Adrenal gland (tissue), 12 donors: Measurements from ENCODE around the gene GALE. TPM values are rescaled to one million over a fixed set of nuclear protein-coding genes. Genes with fewer than 3 reads are reported as not detected.

Experiments used
- DNase-seq, 7 donors: peaks; one replicate each; pipeline ENCODE4 v3.0.0-alpha.2; 2019 to 2020
- H3K27ac ChIP-seq, 5 donors: fragments of 200-600 bp; sonication (generic) in 4 of 5; 1 replicate in 3 of 5; 2 replicates in 2 of 5; pipeline versions ENCODE4 v1.5.1 to v1.8.0; 2016 to 2020; ENCODE audit warnings: mild to moderate bottlenecking in 1 of 5
- H3K27me3 ChIP-seq: fragments of 200-600 bp; 2 replicates; pipeline ENCODE4 v1.8.0; 2021
- H3K36me3 ChIP-seq, 2 donors: fragments of 200-600 bp; replicated peaks in 1 of 2; 1 replicate in 1 of 2; 2 replicates in 1 of 2; pipeline versions ENCODE4 v1.5.1 to v1.8.0; 2018 to 2022
- H3K4me1 ChIP-seq, 2 donors: fragments of 200-600 bp; replicated peaks in 1 of 2; 1 replicate in 1 of 2; 2 replicates in 1 of 2; pipeline versions ENCODE4 v1.5.1 to v1.8.0; 2018 to 2021
- H3K4me3 ChIP-seq, 4 donors: fragments of 200-600 bp; sonication (generic) in 3 of 4; one replicate each; pipeline ENCODE4 v1.5.1; 2016 to 2018
- H3K9me3 ChIP-seq, 3 donors: fragments of 200-600 bp; sonication (generic) in 1 of 3; replicated peaks in 1 of 3; 1 replicate in 2 of 3; 2 replicates in 1 of 3; pipeline versions ENCODE4 v1.5.1 to v1.8.0; 2016 to 2021
- CTCF ChIP-seq, 6 experiments: fragments of 450-650 bp in 4 of 6; fragments of 200-600 bp in 2 of 6; sonication (generic) in 1 of 6; IDR thresholded peaks; 1 replicate in 5 of 6; 2 replicates in 1 of 6; pipeline versions ENCODE4 v1.5.1 to v1.8.0; 2016 to 2021; ENCODE audit warnings: antibody characterized with exemption in 6 of 6, mild to moderate bottlenecking in 2 of 6, moderate library complexity in 1 of 6
- POLR2A ChIP-seq, 2 donors: fragments of 450-650 bp; IDR thresholded peaks; one replicate each; pipeline ENCODE4 v1.6.1; 2017; ENCODE audit warnings: antibody characterized with exemption in 2 of 2, mild to moderate bottlenecking in 2 of 2, moderate library complexity in 1 of 2
- WGBS, 4 donors: extraction: QIAGEN DNeasy Blood & Tissue Kit in 2 of 4; methylation state at CpG; one replicate each; pipeline versions ENCODE4 v1.1.5 to v1.1.7; 2013 to 2017; 5-methylcytosine and 5-hydroxymethylcytosine counted together
- intact Hi-C, 2 donors: fragments of 100-400 bp; cut with DNase I; formaldehyde crosslinking; loops; one replicate each; pipeline versions ENCODE4 v1.14.1 to v1.15.0; 2022 to 2023
- polyA plus RNA-seq, 3 donors: library from polyadenylated mRNA; stranded (reverse); fragments of 200-250 nt in 2 of 3; fragments of 350-450 nt in 1 of 3; fragmentation: Illumina TruSeq in 1 of 3; extraction: RNeasy Lipid Tissue Mini Kit (QIAGEN cat#74804) in 1 of 3; gene quantifications; one replicate each; pipeline ENCODE4 v1.2.3, GENCODE V29; 2013 to 2014
- total RNA-seq, 9 donors: library from RNA; depleted of rRNA in 4 of 9; stranded (reverse); fragments of >200 nt in 4 of 9; fragments of 120-200 nt in 1 of 9; fragmentation: NEBNext Ultra II Directional in 1 of 9; extraction: Animal tissue kit (Norgen Biotek cat#: 25700) in 1 of 9; gene quantifications; one replicate each; pipeline versions ENCODE4 v1.1.0 to v1.2.4, GENCODE V29; 2013 to 2023
- donor health status: healthy with polysubstance abuse.
- donor health status: Bipolar disorder and iron deficiency.
- donor health status: DM: yes; HTN: yes; CAD: no.
- donor health status: DM: no; HTN: no; CAD: no.
- donor health status: DM: no; HTN: no; CAD: no.
- donor health status: DM: yes; HTN: yes; CAD: no.

Gene GALE
- total and polyA plus RNA-seq, 12 donors: 12.0 to 80.8 (median 29.9) TPM

DNA sequence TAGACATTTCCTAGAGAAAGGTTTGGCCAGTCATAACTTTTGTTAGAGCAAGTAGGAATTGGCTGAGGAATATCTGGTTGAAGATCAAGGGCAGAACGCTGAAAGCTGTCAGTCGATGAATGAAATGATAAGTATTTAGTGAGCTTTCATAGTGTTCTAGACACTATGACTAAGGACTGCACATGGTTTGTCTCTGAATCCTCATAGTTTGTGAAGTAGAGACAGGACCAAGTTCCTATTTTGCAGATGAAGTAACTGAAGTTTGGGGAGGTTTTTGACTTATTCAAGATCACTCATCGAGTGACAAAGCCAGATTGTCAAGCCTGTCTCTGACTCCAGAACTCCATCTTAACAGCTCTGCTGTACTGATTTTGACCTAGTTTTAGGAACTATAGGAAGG lies 52.5 kb downstream of the GALE start:
- H3K27me3 ChIP-seq: no peaks in the 10 kb centered on the region
- no peak overlapping the region for H3K4me3 ChIP-seq
- peaks cover 11 to 41% of the 10 kb centered on the region in 2 donors for H3K4me1 ChIP-seq
- 45 to 59% (median 48%) methylated on average over 3 of the region's 3 CpGs for WGBS, 4 donors
- no peak for TF ChIP-seq POLR2A (IDR thresholded peaks at IDR 0.05)
- no peak for TF ChIP-seq CTCF (IDR thresholded peaks at IDR 0.05)
- peaks cover 0 to 38% of the 10 kb centered on the region in 2 donors for H3K36me3 ChIP-seq
- no peaks in the 10 kb centered on the region for H3K9me3 ChIP-seq
- no peak for DNase-seq
- intact Hi-C loops: no loop called here
- H3K27ac ChIP-seq: no peak overlapping the region

Other genes with a start within 250 kb of the GALE start
- 100 to 1,000 TPM in 5 of 9 donors, 10 to 100 TPM in 4; 55.3 to 213 (median 103) TPM for gene ID3, start 241.3 kb downstream of the GALE start, total RNA-seq
- gene ID3, start 241.3 kb downstream of the GALE start, polyA plus RNA-seq: 100 to 1,000 TPM in 2 of 3 donors, 10 to 100 TPM in 1; 28.8 to 133 (median 114) TPM
- gene RPL11, start 108.9 kb downstream of the GALE start, total RNA-seq: 1,000 to 10,000 TPM in 1 of 9 donors, 100 to 1,000 TPM in 8; 685 to 1,692 (median 842) TPM
- 1,000 to 10,000 TPM; 1,450 to 2,028 (median 1,673) TPM for gene RPL11, start 108.9 kb downstream of the GALE start, polyA plus RNA-seq
- 10 to 100 TPM; 28.0 to 44.7 (median 30.9) TPM for gene ELOA, start 57.3 kb downstream of the GALE start, total RNA-seq
- gene ELOA, start 57.3 kb downstream of the GALE start, polyA plus RNA-seq: 10 to 100 TPM; 11.5 to 37.8 (median 15.1) TPM
- 10 to 100 TPM; 54.9 to 98.0 (median 64.4) TPM for gene PITHD1, start 22.3 kb downstream of the GALE start, total RNA-seq
- gene PITHD1, start 22.3 kb downstream of the GALE start, polyA plus RNA-seq: 100 to 1,000 TPM in 1 of 3 donors, 10 to 100 TPM in 2; 41.9 to 104 (median 52.4) TPM
- gene LYPLA2, start 9.6 kb downstream of the GALE start, total RNA-seq: 10 to 100 TPM; 44.0 to 91.3 (median 54.2) TPM
- gene LYPLA2, start 9.6 kb downstream of the GALE start, polyA plus RNA-seq: 10 to 100 TPM; 26.0 to 55.1 (median 48.5) TPM
- gene HMGCL, start 24.7 kb upstream of the GALE start, total RNA-seq: 100 to 1,000 TPM in 3 of 9 donors, 10 to 100 TPM in 6; 53.9 to 134 (median 96.5) TPM
- 10 to 100 TPM; 38.8 to 83.2 (median 43.3) TPM for gene HMGCL, start 24.7 kb upstream of the GALE start, polyA plus RNA-seq
- 100 to 1,000 TPM in 1 of 9 donors, 10 to 100 TPM in 8; 53.6 to 109 (median 74.7) TPM for gene FUCA1, start 67.5 kb upstream of the GALE start, total RNA-seq
- gene FUCA1, start 67.5 kb upstream of the GALE start, polyA plus RNA-seq: 10 to 100 TPM; 17.9 to 59.0 (median 34.1) TPM
- gene CNR2, start 112.6 kb upstream of the GALE start, total RNA-seq: under 1 TPM in 2 of 9 donors, not detected in 7; 0.06 to 0.09 TPM
- gene CNR2, start 112.6 kb upstream of the GALE start, polyA plus RNA-seq: under 1 TPM in 1 of 3 donors, not detected in 2; 0.08 TPM
- 100 to 1,000 TPM in 8 of 9 donors, 10 to 100 TPM in 1; 57.6 to 175 (median 137) TPM for gene PNRC2, start 159.1 kb upstream of the GALE start, total RNA-seq
- gene PNRC2, start 159.1 kb upstream of the GALE start, polyA plus RNA-seq: 100 to 1,000 TPM in 1 of 3 donors, 10 to 100 TPM in 2; 72.9 to 187 (median 81.0) TPM
- 100 to 1,000 TPM in 7 of 9 donors, 10 to 100 TPM in 2; 65.8 to 185 (median 107) TPM for gene SRSF10, start 179.6 kb upstream of the GALE start, total RNA-seq
- 100 to 1,000 TPM in 1 of 3 donors, 10 to 100 TPM in 2; 90.0 to 190 (median 99.0) TPM for gene SRSF10, start 179.6 kb upstream of the GALE start, polyA plus RNA-seq